ENCODE data around the gene THRSP. TPM values are rescaled to one million over a fixed set of nuclear protein-coding genes. Genes with fewer than 3 reads are reported as not detected.

The THRSP gene
- total and polyA plus RNA-seq, 2 experiments from 2014 or later, result not detected

- TF ChIP-seq ZNF462 (CRISPR knock-in tag; IDR thresholded peaks at IDR 0.05), result no peak
- TF ChIP-seq EZH2phosphoT487 (IDR thresholded peaks at IDR 0.05; ENCODE audit: unreplicated experiment), result no peak
- no peak for TF ChIP-seq CREB1 (CRISPR knock-in tag; IDR thresholded peaks at IDR 0.05; ENCODE audit: low read depth)
- TF ChIP-seq ZNF331 (CRISPR knock-in tag; IDR thresholded peaks at IDR 0.05; ENCODE audit: low read depth), result no peak
- no peak for TF ChIP-seq ZNF114 (CRISPR knock-in tag; IDR thresholded peaks at IDR 0.05)
- TF ChIP-seq JUNB (IDR thresholded peaks at IDR 0.05; ENCODE audit: unreplicated experiment), result no peak
Observed at GRCh38 chr11:78032090-78032489, 31.6 kb upstream of the THRSP start (continued).

DNA sequence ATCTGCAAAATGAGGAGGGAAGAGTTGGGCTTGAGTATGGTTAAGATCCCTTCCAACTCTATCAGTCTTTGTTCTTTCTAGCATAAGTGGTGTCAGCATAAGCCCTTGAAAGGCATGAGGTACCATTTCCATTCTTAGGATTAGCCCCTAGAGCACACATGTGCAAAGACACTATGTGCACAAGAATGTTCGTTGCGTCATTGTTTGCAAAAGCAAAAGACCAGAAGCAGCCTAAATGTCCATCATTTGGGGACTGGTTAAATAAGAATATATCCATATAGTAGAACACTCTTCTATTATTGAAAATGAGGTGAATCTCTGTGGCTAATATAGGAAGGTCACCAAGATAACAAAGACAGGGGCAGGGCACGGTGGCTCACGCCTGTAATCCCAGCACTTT lies 30.6 kb upstream of the THRSP start:
- Mint-ChIP-seq H3K36me3 (ENCODE audit: low read depth) (no peaks in the 10 kb centered on the region), H3K27me3 (ENCODE audit: insufficient read depth, low read depth, poor library complexity) (no peaks in the 10 kb centered on the region), H3K27ac (no peak overlapping the region), H3K9me3 (no peaks in the 10 kb centered on the region), H3K4me3 (no peak overlapping the region), H3K4me1 (peaks cover 8% of the 10 kb centered on the region; the same call in 1 of the 3 replicates)
- Histone ChIP-seq H3K79me2 (replicated peaks; ENCODE audit: insufficient read depth) (no peaks in the 10 kb centered on the region), H3K27me3 (ENCODE audit: insufficient read depth) (no peaks in the 10 kb centered on the region), H3K36me3 (ENCODE audit: insufficient read depth) (no peaks in the 10 kb centered on the region), H3K9me2 (ENCODE audit: insufficient read depth) (no peaks in the 10 kb centered on the region), H3K4me2 (no peak overlapping the region), H3K4me3 (no peak overlapping the region), H2AFZ (no peak overlapping the region), H3K27ac (ENCODE audit: low read depth) (no peak overlapping the region), H4K20me1 (replicated peaks; ENCODE audit: insufficient read depth) (no peaks in the 10 kb centered on the region), H3F3A (replicated peaks; ENCODE audit: low read depth) (no peaks in the 10 kb centered on the region), H3K4me1 (ENCODE audit: insufficient read depth) (no peaks in the 10 kb centered on the region)
- no peak for ATAC-seq
- DNase-seq (ENCODE audit: low spot score), result no peak
- TF ChIP-seq ZNF331 (CRISPR knock-in tag; IDR thresholded peaks at IDR 0.05; ENCODE audit: low read depth) (no peak), POLR2AphosphoS5 (IDR thresholded peaks at IDR 0.05; ENCODE audit: low read depth) (no peak), REST (IDR thresholded peaks at IDR 0.05; ENCODE audit: unreplicated experiment) (no peak), STAT1 (IDR thresholded peaks at IDR 0.05; ENCODE audit: unreplicated experiment) (no peak), EZH2 (IDR thresholded peaks at IDR 0.05; ENCODE audit: low read depth, unreplicated experiment) (no peak), JUNB (IDR thresholded peaks at IDR 0.05; ENCODE audit: unreplicated experiment) (no peak), ETS1 (IDR thresholded peaks at IDR 0.05) (no peak), ZNF114 (CRISPR knock-in tag; IDR thresholded peaks at IDR 0.05) (no peak), CREB1 (CRISPR knock-in tag; IDR thresholded peaks at IDR 0.05; ENCODE audit: low read depth) (no peak), EZH2phosphoT487 (IDR thresholded peaks at IDR 0.05; ENCODE audit: unreplicated experiment) (no peak)
- TF ChIP-seq, protein P1, sequence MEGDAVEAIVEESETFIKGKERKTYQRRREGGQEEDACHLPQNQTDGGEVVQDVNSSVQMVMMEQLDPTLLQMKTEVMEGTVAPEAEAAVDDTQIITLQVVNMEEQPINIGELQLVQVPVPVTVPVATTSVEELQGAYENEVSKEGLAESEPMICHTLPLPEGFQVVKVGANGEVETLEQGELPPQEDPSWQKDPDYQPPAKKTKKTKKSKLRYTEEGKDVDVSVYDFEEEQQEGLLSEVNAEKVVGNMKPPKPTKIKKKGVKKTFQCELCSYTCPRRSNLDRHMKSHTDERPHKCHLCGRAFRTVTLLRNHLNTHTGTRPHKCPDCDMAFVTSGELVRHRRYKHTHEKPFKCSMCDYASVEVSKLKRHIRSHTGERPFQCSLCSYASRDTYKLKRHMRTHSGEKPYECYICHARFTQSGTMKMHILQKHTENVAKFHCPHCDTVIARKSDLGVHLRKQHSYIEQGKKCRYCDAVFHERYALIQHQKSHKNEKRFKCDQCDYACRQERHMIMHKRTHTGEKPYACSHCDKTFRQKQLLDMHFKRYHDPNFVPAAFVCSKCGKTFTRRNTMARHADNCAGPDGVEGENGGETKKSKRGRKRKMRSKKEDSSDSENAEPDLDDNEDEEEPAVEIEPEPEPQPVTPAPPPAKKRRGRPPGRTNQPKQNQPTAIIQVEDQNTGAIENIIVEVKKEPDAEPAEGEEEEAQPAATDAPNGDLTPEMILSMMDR (conservative IDR thresholded peaks at IDR 0.05; ENCODE audit: low read depth in 2 of 2), result no peak
